Endometrial microvascular endothelial cells (primary cell): ENCODE data around the gene CFAP73. TPM values are rescaled to one million over a fixed set of nuclear protein-coding genes. Genes with fewer than 3 reads are reported as not detected.
"Not testable (repeated sequence)": the region's sequence is repeated elsewhere in the genome, so short reads cannot be mapped to it uniquely, and the experiment has no call there.

Experiments used
- in situ Hi-C: cut with HindIII; loops from 2 replicates; pipeline ENCODE4 v1.10.0; 2017; ENCODE audit warnings: low sequenced_read_pairs, low pct_unique_long_range_greater_than_20kb; ENCODE audit errors: inconsistent ontology term
- total RNA-seq: library from RNA; depleted of rRNA; stranded (reverse); fragments of >200 nt; gene quantifications from one replicate; pipeline ENCODE4 v1.2.3, GENCODE V29; 2015; ENCODE audit errors: inconsistent ontology term

CFAP73 gene
- total RNA-seq, 1 donor from 2014 or later = not detected

- in situ Hi-C loops = no loop called here
Observed at GRCh38 chr12:113198296-113198695, 48.8 kb downstream of the CFAP73 start.

- in situ Hi-C loops = no loop called here
Observed at GRCh38 chr12:113200021-113200797, 50.7 kb downstream of the CFAP73 start.

GRCh38 chr12:113201187-113202177 is 52.0 kb downstream of the CFAP73 start:
- in situ Hi-C loops = no loop called here

- in situ Hi-C loops = no loop called here
Observed at GRCh38 chr12:113202300-113203075, 53.0 kb downstream of the CFAP73 start.

GRCh38 chr12:113203852-113204760 is 54.6 kb downstream of the CFAP73 start:
- in situ Hi-C loops = no loop called here

- in situ Hi-C loops = no loop called here
Observed at GRCh38 chr12:113204804-113205203, 55.3 kb downstream of the CFAP73 start.

GRCh38 chr12:113206802-113207201 is 57.3 kb downstream of the CFAP73 start:
- in situ Hi-C loops = not testable (repeated sequence)

GRCh38 chr12:113207613-113208040 is 58.1 kb downstream of the CFAP73 start:
- in situ Hi-C loops = no loop called here

GRCh38 chr12:113208041-113208934 is 58.8 kb downstream of the CFAP73 start:
- in situ Hi-C loops = no loop called here

Other genes starting within 250 kb of the CFAP73 start
- 14.0 TPM for gene OAS1, start 242.8 kb upstream of the CFAP73 start, total RNA-seq
- gene OAS3, start 211.2 kb upstream of the CFAP73 start, total RNA-seq = 70.8 TPM
- 50.3 TPM for gene OAS2, start 171.2 kb upstream of the CFAP73 start, total RNA-seq
- not detected for gene DTX1, start 93.0 kb upstream of the CFAP73 start, total RNA-seq
- not detected for gene RASAL1, start 14.0 kb upstream of the CFAP73 start, total RNA-seq
- 91.8 TPM for gene DDX54, start 35.8 kb downstream of the CFAP73 start, total RNA-seq
- gene RITA1, start 36.0 kb downstream of the CFAP73 start, total RNA-seq = 36.9 TPM
- gene TPCN1, start 71.7 kb downstream of the CFAP73 start, total RNA-seq = 8.2 TPM
- gene SLC8B1, start 185.4 kb downstream of the CFAP73 start, total RNA-seq = 78.8 TPM
- 53.3 TPM for gene PLBD2, start 208.9 kb downstream of the CFAP73 start, total RNA-seq